ENCODE measurements around the gene PRAMEF5.
"Not testable (repeated sequence)": the region's sequence is repeated elsewhere in the genome, so short reads cannot be mapped to it uniquely, and the experiment has no call there.

The PRAMEF5 gene

DNA sequence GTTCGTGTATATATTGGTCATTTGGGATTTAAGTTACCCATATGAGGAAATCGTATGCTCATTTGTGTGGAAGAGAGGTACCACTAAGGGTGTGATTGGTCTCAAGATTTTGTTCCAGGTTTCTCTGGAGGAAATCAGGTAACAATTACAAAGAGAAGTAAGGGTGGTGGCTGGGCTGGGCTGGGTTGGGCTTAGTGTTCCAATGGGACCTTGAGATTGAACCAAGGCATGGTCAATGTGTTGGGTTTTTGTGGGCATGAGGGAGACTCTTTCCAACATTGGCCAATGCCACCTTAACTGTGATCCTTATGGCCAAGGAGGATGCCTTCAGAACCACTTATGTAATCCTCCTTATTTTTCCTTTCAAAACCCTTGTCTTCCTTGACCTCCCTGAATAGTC, 23.4 kb upstream of the PRAMEF5 start:
- DNase-seq (ENCODE audit: low read depth, low spot score); H3K27ac ChIP-seq (ENCODE audit: low read length); H3K27me3 ChIP-seq (ENCODE audit: control insufficient read depth, insufficient read depth, low read length); H3K9me3 ChIP-seq (ENCODE audit: control insufficient read depth, insufficient read depth, low read length); H3K36me3 ChIP-seq (ENCODE audit: control insufficient read depth, insufficient read depth, low read length); H3K4me3 ChIP-seq (ENCODE audit: low read length); H3K4me1 ChIP-seq (ENCODE audit: control insufficient read depth, insufficient read depth, low read length): not testable (repeated sequence)
- WGBS (ENCODE audit: insufficient coverage, insufficient read length): no CpG with 5 or more reads among the region's 2 CpGs

DNA sequence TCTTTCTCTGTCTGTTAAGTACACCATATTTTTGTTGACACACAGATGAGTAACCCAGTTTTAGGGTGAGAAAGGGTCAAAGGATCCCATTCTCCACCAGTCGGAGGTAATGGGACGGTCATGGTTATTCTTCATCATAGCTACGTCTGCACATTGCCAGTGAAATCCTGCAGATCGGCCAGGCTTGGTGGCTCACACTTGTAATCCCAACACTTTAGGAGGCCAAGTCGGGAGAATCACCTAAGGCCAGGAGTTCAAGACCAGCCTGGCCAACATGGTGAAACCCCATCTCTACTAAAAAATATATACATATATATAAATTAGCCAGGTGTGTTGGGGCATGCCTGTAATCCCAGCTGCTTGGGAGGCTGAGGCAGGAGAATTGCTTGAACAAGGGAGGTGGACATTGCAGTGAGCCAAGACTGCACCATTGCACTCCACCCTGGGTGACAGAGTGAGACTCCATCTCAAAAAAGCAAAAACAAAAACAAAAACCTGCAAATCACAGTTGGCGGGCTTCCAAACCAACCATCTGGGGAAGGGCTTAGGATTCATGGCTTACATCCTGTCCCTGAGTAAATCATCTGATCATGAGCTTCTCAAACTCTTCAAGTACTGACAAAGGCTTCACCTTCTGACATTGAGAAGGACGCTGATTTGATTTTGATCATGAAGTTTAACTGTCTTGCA, 22.8 kb upstream of the PRAMEF5 start:
- not testable (repeated sequence) for H3K27ac ChIP-seq (ENCODE audit: low read length); H3K27me3 ChIP-seq (ENCODE audit: control insufficient read depth, insufficient read depth, low read length); H3K4me1 ChIP-seq (ENCODE audit: control insufficient read depth, insufficient read depth, low read length); H3K36me3 ChIP-seq (ENCODE audit: control insufficient read depth, insufficient read depth, low read length); H3K4me3 ChIP-seq (ENCODE audit: low read length); DNase-seq (ENCODE audit: low read depth, low spot score); H3K9me3 ChIP-seq (ENCODE audit: control insufficient read depth, insufficient read depth, low read length)
- no CpG with 5 or more reads among the region's 7 CpGs for WGBS (ENCODE audit: insufficient coverage, insufficient read length)

DNA sequence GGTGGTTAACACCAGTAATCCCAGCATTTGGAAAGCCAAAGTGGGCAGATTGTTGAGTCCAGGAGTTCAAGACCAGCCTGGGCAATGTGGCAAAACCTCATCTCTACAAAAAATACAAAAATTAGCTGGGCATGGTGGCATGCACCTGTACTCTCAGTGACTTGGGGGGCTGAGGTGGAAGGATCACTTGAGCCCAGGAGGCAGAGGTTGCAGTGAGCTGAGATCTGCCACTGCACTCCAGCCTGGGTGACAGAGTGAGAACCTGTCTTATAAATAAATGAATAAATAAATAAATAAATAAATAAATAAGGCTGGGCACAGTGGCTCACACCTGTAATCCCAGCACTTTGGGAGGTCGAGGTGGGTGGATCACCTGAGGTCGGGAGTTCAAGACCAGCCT, 21.9 kb upstream of the PRAMEF5 start:
- WGBS (ENCODE audit: insufficient coverage, insufficient read length): no CpG with 5 or more reads among the region's 2 CpGs
- not testable (repeated sequence) for H3K4me3 ChIP-seq (ENCODE audit: low read length); H3K4me1 ChIP-seq (ENCODE audit: control insufficient read depth, insufficient read depth, low read length); H3K9me3 ChIP-seq (ENCODE audit: control insufficient read depth, insufficient read depth, low read length); H3K27me3 ChIP-seq (ENCODE audit: control insufficient read depth, insufficient read depth, low read length); H3K27ac ChIP-seq (ENCODE audit: low read length); H3K36me3 ChIP-seq (ENCODE audit: control insufficient read depth, insufficient read depth, low read length); DNase-seq (ENCODE audit: low read depth, low spot score)

DNA sequence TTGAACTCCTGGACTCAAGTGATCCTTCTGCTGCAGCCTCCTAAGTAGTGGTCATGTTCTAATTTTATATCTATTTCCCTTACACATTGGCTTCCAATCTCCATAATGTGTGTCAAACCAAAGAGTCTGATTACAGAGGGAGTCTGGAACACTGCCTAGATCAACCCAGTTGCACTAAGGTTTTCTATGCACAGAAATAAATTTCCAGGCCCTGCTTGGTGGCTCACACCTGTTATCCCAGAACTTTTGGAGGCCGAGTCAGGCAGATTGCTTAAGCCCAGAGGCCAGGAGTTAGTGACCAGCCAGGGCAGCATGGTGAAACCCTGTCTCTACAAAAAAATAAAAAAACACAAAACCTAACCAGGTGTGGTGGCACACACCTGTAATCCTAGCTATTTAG, 19.9 kb upstream of the PRAMEF5 start:
- not testable (repeated sequence) for H3K4me3 ChIP-seq (ENCODE audit: low read length); H3K27me3 ChIP-seq (ENCODE audit: control insufficient read depth, insufficient read depth, low read length); H3K36me3 ChIP-seq (ENCODE audit: control insufficient read depth, insufficient read depth, low read length); H3K27ac ChIP-seq (ENCODE audit: low read length); H3K4me1 ChIP-seq (ENCODE audit: control insufficient read depth, insufficient read depth, low read length); H3K9me3 ChIP-seq (ENCODE audit: control insufficient read depth, insufficient read depth, low read length); DNase-seq (ENCODE audit: low read depth, low spot score)
- WGBS (ENCODE audit: insufficient coverage, insufficient read length): no CpG with 5 or more reads among the region's 1 CpG

DNA sequence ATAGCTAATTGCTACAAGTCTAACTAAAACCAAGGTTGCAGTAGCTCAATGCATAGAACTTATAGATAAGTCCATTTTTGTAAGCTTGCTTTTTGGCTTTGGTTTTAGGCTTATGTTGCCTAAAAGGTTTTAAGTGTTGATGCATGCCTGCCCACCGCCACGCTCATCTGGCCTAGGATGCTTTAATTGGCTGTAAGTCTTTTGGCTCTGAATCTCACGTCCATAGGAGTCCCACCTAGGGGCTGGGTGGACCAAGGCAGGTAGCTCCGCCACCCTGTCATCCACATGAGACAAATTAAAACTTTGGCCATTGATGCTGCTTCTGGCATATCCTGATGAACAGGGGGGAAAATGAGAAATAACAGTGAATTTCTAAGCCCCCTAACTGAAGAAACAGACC, 16.4 kb upstream of the PRAMEF5 start:
- H3K27ac ChIP-seq (ENCODE audit: low read length); H3K27me3 ChIP-seq (ENCODE audit: control insufficient read depth, insufficient read depth, low read length); H3K9me3 ChIP-seq (ENCODE audit: control insufficient read depth, insufficient read depth, low read length); H3K4me3 ChIP-seq (ENCODE audit: low read length); H3K36me3 ChIP-seq (ENCODE audit: control insufficient read depth, insufficient read depth, low read length); DNase-seq (ENCODE audit: low read depth, low spot score); H3K4me1 ChIP-seq (ENCODE audit: control insufficient read depth, insufficient read depth, low read length): not testable (repeated sequence)
- WGBS (ENCODE audit: insufficient coverage, insufficient read length): no CpG with 5 or more reads among the region's 4 CpGs

DNA sequence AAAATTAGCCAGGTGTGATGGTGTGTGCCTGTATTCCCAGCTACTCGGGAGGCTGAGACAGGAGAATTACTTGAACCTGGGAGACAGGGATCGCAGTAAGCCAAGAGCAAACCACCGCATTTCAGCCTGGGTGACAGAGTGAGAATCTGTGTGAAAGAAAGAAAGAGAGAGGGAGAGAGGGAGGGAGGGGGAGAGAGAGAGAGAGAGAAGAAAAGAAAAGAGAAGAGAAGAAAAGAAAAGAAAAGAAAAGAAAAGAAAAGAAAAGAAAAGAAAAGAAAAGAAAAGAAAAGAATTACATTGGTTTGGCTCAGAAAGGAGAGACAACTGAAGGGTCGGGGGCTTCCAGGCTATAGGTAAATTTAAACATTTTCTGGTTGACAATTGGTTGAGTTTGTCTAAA, 14.4 kb upstream of the PRAMEF5 start:
- H3K27me3 ChIP-seq (ENCODE audit: control insufficient read depth, insufficient read depth, low read length); H3K36me3 ChIP-seq (ENCODE audit: control insufficient read depth, insufficient read depth, low read length); DNase-seq (ENCODE audit: low read depth, low spot score); H3K27ac ChIP-seq (ENCODE audit: low read length); H3K4me1 ChIP-seq (ENCODE audit: control insufficient read depth, insufficient read depth, low read length); H3K4me3 ChIP-seq (ENCODE audit: low read length); H3K9me3 ChIP-seq (ENCODE audit: control insufficient read depth, insufficient read depth, low read length): not testable (repeated sequence)
- no CpG with 5 or more reads among the region's 4 CpGs for WGBS (ENCODE audit: insufficient coverage, insufficient read length)

DNA sequence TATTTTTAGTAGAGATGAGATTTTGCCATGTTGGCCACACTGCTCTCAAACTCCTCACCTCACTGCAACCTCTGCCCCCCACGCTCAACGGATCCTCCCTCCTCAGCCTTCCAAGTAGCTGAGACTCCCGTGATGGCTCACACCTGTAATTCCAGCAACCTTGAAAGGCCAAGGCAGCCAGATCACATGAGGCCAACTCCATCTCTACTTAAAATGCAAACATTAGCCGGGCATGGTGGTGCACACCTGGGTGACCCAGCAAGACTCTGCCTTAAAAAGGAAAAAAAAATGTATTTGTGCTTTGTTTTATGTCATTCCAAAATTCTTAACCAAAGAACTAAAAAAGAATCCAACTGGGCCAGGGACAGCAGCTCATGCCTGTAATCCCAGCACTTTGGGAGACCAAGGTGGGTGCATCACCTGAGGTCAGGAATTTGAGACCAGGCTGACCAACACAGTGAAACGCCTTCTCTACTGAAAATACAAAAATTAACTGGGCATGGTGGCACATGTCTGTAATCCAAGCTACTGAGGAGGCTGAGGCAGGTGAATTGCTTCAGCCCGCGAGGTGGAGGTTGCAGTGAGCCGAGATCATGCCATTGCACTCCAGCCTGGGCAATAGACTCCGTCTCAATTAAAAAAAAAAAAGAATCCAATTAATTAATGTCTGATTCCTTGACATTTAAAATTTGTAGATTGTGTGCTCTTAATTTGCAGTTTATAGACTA, 10.3 kb upstream of the PRAMEF5 start:
- H3K9me3 ChIP-seq (ENCODE audit: control insufficient read depth, insufficient read depth, low read length): not testable (repeated sequence)

DNA sequence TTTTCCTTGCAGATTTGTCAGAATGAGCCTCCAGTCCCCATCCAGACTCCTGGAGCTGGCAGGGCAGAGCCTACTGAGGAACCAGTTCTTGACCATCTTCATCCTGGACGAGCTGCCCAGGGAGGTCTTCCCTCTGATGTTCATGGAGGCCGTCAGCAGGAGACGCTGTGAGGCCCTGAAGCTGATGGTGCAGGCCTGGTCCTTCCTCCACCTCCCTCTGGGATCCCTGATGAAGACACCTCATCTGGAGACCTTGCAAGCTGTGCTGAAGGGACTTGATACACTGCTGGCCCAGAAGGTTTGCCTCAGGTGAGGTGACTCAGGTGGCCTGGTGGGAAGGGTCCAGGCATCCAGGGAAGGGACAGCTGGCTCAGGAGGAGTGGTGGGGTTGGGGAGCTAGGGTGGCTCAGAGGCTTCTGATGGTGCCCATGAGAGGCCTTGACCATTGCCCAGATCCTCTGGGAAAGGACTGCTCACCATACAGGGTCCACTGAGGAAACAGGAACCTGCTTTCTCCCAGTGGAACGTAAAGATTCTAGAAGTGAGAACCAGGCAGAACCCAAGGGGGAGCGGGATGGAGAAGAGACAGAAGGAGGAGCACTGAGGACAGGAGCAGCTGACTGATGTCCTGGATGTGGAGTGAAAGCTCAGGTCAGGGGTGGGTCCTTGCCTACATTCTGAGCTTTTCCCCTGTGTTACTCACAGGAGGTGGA, 8.0 kb upstream of the PRAMEF5 start:
- not testable (repeated sequence) for H3K36me3 ChIP-seq (ENCODE audit: control insufficient read depth, insufficient read depth, low read length); H3K27me3 ChIP-seq (ENCODE audit: control insufficient read depth, insufficient read depth, low read length); H3K4me1 ChIP-seq (ENCODE audit: control insufficient read depth, insufficient read depth, low read length); DNase-seq (ENCODE audit: low read depth, low spot score); H3K27ac ChIP-seq (ENCODE audit: low read length); H3K9me3 ChIP-seq (ENCODE audit: control insufficient read depth, insufficient read depth, low read length); H3K4me3 ChIP-seq (ENCODE audit: low read length)
- no CpG with 5 or more reads among the region's 5 CpGs for WGBS (ENCODE audit: insufficient coverage, insufficient read length)

More for the DNA sequence above, 10.3 kb upstream of the PRAMEF5 start:
- DNase-seq (ENCODE audit: low read depth, low spot score); H3K36me3 ChIP-seq (ENCODE audit: control insufficient read depth, insufficient read depth, low read length); H3K27me3 ChIP-seq (ENCODE audit: control insufficient read depth, insufficient read depth, low read length); H3K4me3 ChIP-seq (ENCODE audit: low read length); H3K27ac ChIP-seq (ENCODE audit: low read length); H3K4me1 ChIP-seq (ENCODE audit: control insufficient read depth, insufficient read depth, low read length): not testable (repeated sequence)
- WGBS (ENCODE audit: insufficient coverage, insufficient read length): no CpG with 5 or more reads among the region's 9 CpGs

DNA sequence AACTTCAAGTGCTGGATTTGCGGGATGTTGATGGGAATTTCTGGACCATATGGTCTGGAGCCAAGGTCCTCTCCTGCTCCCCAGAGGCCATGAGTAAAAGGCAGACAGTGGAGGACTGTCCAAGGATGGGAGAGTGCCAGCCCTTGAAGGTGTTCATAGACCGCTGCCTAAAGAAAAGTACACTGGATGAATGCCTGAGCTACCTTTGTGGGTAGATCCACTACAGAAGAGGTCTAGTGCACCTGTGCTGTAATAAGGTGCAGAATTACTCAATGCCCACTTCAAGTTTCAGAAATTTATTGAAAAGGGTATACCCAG, 7.5 kb upstream of the PRAMEF5 start:
- WGBS (ENCODE audit: insufficient coverage, insufficient read length): no CpG with 5 or more reads among the region's 2 CpGs
- not testable (repeated sequence) for H3K27ac ChIP-seq (ENCODE audit: low read length); H3K4me1 ChIP-seq (ENCODE audit: control insufficient read depth, insufficient read depth, low read length); H3K4me3 ChIP-seq (ENCODE audit: low read length); DNase-seq (ENCODE audit: low read depth, low spot score); H3K27me3 ChIP-seq (ENCODE audit: control insufficient read depth, insufficient read depth, low read length); H3K9me3 ChIP-seq (ENCODE audit: control insufficient read depth, insufficient read depth, low read length); H3K36me3 ChIP-seq (ENCODE audit: control insufficient read depth, insufficient read depth, low read length)

DNA sequence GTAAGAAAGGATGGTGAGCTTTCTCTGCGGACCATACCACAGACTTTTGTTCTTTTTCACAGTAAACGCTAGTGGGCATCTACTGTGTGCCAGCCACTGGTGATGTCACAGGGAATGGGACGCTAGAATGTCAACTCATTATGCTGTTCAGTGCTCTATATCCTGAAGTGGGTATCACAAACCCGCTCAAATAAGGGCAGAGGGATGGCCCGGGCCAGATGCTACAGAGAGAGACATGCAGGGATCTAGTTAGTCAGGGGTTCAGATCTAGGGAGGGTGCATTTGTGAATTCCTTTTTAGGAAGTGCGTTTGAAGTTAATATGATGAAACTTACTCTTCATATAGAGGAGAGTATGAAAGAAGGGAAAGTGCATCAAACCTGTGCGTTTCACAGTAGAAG, 6.9 kb upstream of the PRAMEF5 start:
- H3K36me3 ChIP-seq (ENCODE audit: control insufficient read depth, insufficient read depth, low read length); H3K4me1 ChIP-seq (ENCODE audit: control insufficient read depth, insufficient read depth, low read length); DNase-seq (ENCODE audit: low read depth, low spot score); H3K9me3 ChIP-seq (ENCODE audit: control insufficient read depth, insufficient read depth, low read length); H3K4me3 ChIP-seq (ENCODE audit: low read length); H3K27me3 ChIP-seq (ENCODE audit: control insufficient read depth, insufficient read depth, low read length); H3K27ac ChIP-seq (ENCODE audit: low read length): not testable (repeated sequence)
- WGBS (ENCODE audit: insufficient coverage, insufficient read length): no CpG with 5 or more reads among the region's 7 CpGs

DNA sequence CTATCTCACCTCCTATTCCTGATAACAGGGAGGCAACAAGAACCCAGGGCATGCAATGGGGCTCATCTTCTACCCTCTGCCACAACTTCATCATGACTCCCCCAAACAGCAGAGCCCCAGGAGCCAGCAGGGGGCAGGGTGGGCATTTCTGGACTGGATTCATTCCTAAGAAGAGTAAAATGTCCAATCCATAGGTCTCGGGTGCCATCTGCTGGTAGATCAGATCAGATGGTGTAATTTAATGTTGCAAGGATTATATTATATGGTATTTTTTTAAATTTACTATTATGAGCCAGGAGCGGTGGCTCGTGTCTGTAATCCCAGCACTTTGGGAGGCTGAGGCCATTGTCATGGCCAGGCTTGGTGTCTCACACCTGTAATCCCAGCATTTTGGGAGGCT, 11.1 kb downstream of the PRAMEF5 start:
- not testable (repeated sequence) for DNase-seq (ENCODE audit: low read depth, low spot score); H3K36me3 ChIP-seq (ENCODE audit: control insufficient read depth, insufficient read depth, low read length); H3K4me1 ChIP-seq (ENCODE audit: control insufficient read depth, insufficient read depth, low read length); H3K9me3 ChIP-seq (ENCODE audit: control insufficient read depth, insufficient read depth, low read length); H3K27me3 ChIP-seq (ENCODE audit: control insufficient read depth, insufficient read depth, low read length); H3K4me3 ChIP-seq (ENCODE audit: low read length); H3K27ac ChIP-seq (ENCODE audit: low read length)
- no CpG with 5 or more reads among the region's 3 CpGs for WGBS (ENCODE audit: insufficient coverage, insufficient read length)
